ENCODE data around the gene MFSD11. TPM values are rescaled to one million over a fixed set of nuclear protein-coding genes. Genes with fewer than 3 reads are reported as not detected.
A peak's percentile ranks its signal among the peaks of the same experiment; 100 is the strongest.
"Not testable (repeated sequence)": the region's sequence is repeated elsewhere in the genome, so short reads cannot be mapped to it uniquely, and the experiment has no call there.

The MFSD11 gene
- total RNA-seq, 1 donor from 2014 or later = 32.3 TPM

GRCh38 chr17:76710863-76711611, 26.9 kb upstream of the MFSD11 start, which contains the start of gene MXRA7:
Gene MXRA7, minus strand, starts transcription at chr17:76710965. Its CDS starts 19 bp downstream, at chr17:76710946.
- ATAC-seq = peak; percentile 86
- no peaks in the 10 kb centered on the region for H3K9me3 ChIP-seq
- peaks cover 31% of the 10 kb centered on the region for H3K36me3 ChIP-seq
- DNase-seq = peak; percentile 87
- H3K27me3 ChIP-seq = no peaks in the 10 kb centered on the region
- H3K27ac ChIP-seq = peak within 1 kb of the TSS; percentile 84
- intact Hi-C loops (cut with DNase I) = no loop called here
- peak within 1 kb of the TSS; percentile 75 for H3K4me3 ChIP-seq
- no peak for TF ChIP-seq CTCF (IDR thresholded peaks at IDR 0.05)
- H3K4me1 ChIP-seq = peaks cover 46% of the 10 kb centered on the region

- H3K4me3 ChIP-seq; ATAC-seq; H3K27me3 ChIP-seq; intact Hi-C loops (cut with DNase I); DNase-seq; H3K9me3 ChIP-seq; H3K27ac ChIP-seq: not testable (repeated sequence)
- Histone ChIP-seq H3K4me1 (peaks cover 59% of the 10 kb centered on the region), H3K36me3 (peaks cover 44% of the 10 kb centered on the region)
These were observed 25.6 kb upstream of the MFSD11 start for GRCh38 chr17:76712321-76712720.

- intact Hi-C loops (cut with DNase I) = no loop called here
These were observed 24.2 kb upstream of the MFSD11 start for GRCh38 chr17:76713765-76714164.

GRCh38 chr17:76714336-76714735, 23.6 kb upstream of the MFSD11 start:
- no peak overlapping the region for H3K27ac ChIP-seq

More at GRCh38 chr17:76713765-76714164, 24.2 kb upstream of the MFSD11 start:
- Histone ChIP-seq H3K27ac (no peak overlapping the region), H3K9me3 (no peaks in the 10 kb centered on the region), H3K36me3 (peaks cover 58% of the 10 kb centered on the region), H3K27me3 (no peaks in the 10 kb centered on the region), H3K4me1 (peaks cover 46% of the 10 kb centered on the region), H3K4me3 (no peak overlapping the region)
- no peak for DNase-seq
- no peak for TF ChIP-seq CTCF (IDR thresholded peaks at IDR 0.05)
- ATAC-seq = no peak

GRCh38 chr17:76714822-76715495, 23.0 kb upstream of the MFSD11 start:
- Histone ChIP-seq H3K4me1 (peaks cover 34% of the 10 kb centered on the region), H3K9me3 (no peaks in the 10 kb centered on the region), H3K4me3 (no peak overlapping the region), H3K36me3 (peaks cover 70% of the 10 kb centered on the region), H3K27me3 (no peaks in the 10 kb centered on the region), H3K27ac (peak overlapping the region; percentile 60)
- peak; percentile 2 for ATAC-seq
- peak; percentile 76 for DNase-seq
- intact Hi-C loops (cut with DNase I) = no loop called here
- peak; percentile 80 for TF ChIP-seq CTCF (IDR thresholded peaks at IDR 0.05)

More at GRCh38 chr17:76714336-76714735, 23.6 kb upstream of the MFSD11 start:
- DNase-seq (no peak), ATAC-seq (no peak)
- H3K9me3 ChIP-seq = no peaks in the 10 kb centered on the region
- H3K4me1 ChIP-seq = peaks cover 40% of the 10 kb centered on the region
- H3K27me3 ChIP-seq = no peaks in the 10 kb centered on the region
- intact Hi-C loops (cut with DNase I) = no loop called here
- H3K36me3 ChIP-seq = peaks cover 64% of the 10 kb centered on the region
- no peak for TF ChIP-seq CTCF (IDR thresholded peaks at IDR 0.05)
- H3K4me3 ChIP-seq = no peak overlapping the region

GRCh38 chr17:76715496-76715830, 22.5 kb upstream of the MFSD11 start:
- intact Hi-C loops (cut with DNase I) = no loop called here
- TF ChIP-seq CTCF (IDR thresholded peaks at IDR 0.05) = no peak
- Histone ChIP-seq H3K4me1 (peaks cover 34% of the 10 kb centered on the region), H3K4me3 (no peak overlapping the region), H3K27me3 (no peaks in the 10 kb centered on the region), H3K9me3 (no peaks in the 10 kb centered on the region), H3K36me3 (peaks cover 75% of the 10 kb centered on the region), H3K27ac (peak overlapping the region; percentile 60)
- DNase-seq = no peak
- ATAC-seq = no peak
